ENCODE results near the gene DDX47.
"Not testable (repeated sequence)": the region's sequence is repeated elsewhere in the genome, so short reads cannot be mapped to it uniquely, and the experiment has no call there.

The DDX47 gene

DNA sequence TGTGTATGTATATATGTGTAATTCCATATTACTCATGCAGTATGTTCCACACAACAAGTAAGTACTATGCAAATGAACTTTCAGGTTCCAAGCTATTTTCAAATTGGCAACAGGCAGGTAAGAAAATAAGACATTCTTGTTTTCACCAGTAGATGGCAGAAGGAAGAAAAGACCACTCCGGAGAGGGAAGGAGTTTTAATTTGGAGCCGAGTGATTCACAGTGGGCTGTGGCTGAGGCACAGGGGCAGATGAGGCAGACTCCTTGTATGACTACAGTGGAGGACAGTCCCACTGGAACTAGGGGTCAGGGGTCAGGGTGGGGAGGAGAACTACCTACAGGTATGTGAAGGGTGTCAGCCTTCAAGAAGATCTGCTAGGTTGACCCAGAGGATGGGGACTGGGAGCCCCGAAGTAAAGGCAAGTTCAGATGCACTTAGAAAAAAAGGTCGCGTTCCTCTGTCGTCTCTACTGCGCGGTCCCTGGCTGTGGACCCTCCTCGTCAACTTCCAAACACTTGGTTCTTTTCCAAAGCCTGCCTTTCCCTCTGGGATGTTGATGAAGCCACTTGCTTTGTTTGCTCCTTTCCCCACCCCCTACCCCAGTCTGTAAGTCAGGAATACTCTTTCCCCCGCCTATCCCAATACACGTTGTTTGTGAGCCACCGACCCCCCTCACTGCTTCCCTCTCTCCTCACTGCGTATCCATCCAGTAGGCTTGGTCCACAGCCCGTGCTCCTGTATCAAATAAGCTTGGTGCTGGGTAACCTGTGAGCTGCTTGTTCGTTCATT is 24.1 kb downstream of the DDX47 start:
- no peak overlapping the region for H3K4me3 ChIP-seq (ENCODE audit: low read depth, low read length)
- TF ChIP-seq, protein P1, sequence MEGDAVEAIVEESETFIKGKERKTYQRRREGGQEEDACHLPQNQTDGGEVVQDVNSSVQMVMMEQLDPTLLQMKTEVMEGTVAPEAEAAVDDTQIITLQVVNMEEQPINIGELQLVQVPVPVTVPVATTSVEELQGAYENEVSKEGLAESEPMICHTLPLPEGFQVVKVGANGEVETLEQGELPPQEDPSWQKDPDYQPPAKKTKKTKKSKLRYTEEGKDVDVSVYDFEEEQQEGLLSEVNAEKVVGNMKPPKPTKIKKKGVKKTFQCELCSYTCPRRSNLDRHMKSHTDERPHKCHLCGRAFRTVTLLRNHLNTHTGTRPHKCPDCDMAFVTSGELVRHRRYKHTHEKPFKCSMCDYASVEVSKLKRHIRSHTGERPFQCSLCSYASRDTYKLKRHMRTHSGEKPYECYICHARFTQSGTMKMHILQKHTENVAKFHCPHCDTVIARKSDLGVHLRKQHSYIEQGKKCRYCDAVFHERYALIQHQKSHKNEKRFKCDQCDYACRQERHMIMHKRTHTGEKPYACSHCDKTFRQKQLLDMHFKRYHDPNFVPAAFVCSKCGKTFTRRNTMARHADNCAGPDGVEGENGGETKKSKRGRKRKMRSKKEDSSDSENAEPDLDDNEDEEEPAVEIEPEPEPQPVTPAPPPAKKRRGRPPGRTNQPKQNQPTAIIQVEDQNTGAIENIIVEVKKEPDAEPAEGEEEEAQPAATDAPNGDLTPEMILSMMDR (IDR thresholded peaks at IDR 0.05; ENCODE audit: control insufficient read depth, extremely low read depth, insufficient read depth): peak; percentile 57
- DNase-seq (ENCODE audit: low read depth): no peak

DNA sequence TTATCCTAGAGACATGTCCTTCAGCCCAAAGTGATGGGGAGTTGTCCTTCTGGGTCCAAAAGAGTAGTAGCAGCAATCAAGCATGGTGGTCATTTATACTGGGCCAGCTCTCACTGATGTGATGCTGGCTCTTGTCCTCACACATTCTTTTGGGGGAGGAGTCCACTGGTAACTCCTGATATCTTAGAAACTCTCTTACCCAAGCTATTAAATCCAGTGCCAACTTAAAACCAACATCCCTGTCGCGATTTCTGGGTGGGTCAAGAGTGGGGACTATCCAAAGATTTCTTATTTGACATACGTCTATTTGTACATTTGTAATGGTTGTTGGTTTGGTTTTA is 24.6 kb downstream of the DDX47 start:
- no peak overlapping the region for H3K4me3 ChIP-seq (ENCODE audit: low read depth, low read length)
- DNase-seq (ENCODE audit: low read depth): no peak
- TF ChIP-seq, protein P1 (IDR thresholded peaks at IDR 0.05; ENCODE audit: control insufficient read depth, extremely low read depth, insufficient read depth): no peak

DNA sequence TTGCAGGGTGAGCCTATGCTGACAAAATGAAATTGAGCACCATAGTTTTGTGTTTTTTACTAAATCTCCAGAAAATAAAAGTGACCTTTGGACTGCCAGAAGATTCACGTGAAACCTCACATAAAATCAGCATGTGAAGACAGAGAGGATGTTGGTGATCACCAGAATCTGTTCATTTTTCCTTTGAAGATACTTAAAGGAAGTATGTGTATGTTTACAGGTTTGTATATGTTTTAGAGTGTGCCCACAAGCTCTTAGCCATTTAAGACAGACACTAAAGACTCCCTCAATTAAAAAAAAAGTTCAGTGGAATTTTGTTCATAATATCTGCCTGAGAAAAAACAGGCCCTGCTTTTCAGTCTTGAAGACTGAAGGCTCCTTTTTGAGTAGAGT is 25.9 kb downstream of the DDX47 start:
- DNase-seq (ENCODE audit: low read depth): no peak
- TF ChIP-seq, protein P1 (IDR thresholded peaks at IDR 0.05; ENCODE audit: control insufficient read depth, extremely low read depth, insufficient read depth): no peak
- H3K4me3 ChIP-seq (ENCODE audit: low read depth, low read length): no peak overlapping the region

DNA sequence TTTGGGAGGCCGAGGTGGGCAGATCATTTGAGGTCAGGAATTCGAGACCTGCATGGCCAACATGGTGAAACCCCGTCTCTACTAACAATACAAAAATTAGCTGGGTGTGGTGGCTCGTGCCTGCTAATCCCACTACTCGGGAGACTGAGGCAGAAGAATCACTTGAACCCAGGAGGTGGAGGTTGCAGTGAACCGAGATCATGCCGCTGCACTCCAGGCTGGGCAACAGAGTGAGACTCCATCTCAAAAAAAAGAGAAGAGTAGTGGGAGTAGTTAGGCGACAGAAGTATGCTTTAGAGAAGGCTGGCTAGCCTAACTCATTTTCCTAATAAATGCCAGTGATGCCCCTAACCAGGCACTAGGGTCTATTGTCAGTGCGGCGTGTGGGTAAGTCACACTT is 26.3 kb downstream of the DDX47 start:
- DNase-seq (ENCODE audit: low read depth); H3K4me3 ChIP-seq (ENCODE audit: low read depth, low read length): not testable (repeated sequence)

DNA sequence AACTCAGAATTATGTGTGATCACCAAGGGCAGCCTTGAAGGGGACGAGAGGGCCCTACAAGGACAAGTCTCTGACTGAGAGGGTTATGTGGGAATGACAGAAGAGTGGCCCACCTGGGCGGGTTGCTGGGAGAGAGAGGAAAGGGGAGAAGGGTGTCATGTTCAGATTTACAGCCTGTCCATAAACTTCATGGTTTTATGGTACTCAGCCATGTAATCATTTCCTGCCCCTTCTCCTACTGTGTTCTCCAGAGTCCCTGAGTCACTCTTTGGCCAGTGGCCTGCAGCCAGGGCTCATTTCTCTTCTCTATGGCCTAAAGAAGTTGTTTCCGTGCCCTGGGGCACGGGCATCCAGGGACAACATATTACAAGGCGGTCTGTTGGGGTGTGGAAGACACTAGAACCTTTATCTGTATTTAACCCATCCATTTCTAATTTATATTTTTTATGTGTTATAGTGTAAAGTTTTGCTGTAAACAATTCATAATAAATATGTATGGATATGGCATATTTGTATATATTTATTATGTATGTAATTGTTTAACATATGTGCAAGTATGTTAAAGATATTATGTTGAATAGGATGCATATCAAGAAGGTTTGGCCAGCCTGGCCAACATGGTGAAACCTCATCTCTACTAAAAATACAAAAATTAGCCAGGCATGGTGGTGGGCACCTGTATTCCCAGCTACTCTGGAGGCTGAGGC is 26.9 kb downstream of the DDX47 start:
- DNase-seq (ENCODE audit: low read depth): no peak
- TF ChIP-seq, protein P1 (IDR thresholded peaks at IDR 0.05; ENCODE audit: control insufficient read depth, extremely low read depth, insufficient read depth): no peak
- no peak overlapping the region for H3K4me3 ChIP-seq (ENCODE audit: low read depth, low read length)

DNA sequence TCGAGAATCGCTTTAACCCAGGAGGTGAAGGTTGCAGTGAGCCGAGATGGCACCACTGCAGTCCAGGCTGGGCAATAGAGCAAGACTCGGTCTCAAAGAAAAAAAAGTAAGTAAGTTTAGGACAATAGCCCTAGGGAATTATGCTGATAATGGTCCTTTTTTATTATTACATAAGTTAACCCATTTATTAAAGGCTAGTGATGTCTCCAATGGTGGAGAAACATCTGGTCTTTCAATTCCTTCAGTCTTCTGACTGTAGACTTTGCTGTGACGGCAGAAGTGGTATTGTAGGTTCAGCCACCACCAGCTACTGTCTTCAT is 27.4 kb downstream of the DDX47 start:
- TF ChIP-seq, protein P1 (IDR thresholded peaks at IDR 0.05; ENCODE audit: control insufficient read depth, extremely low read depth, insufficient read depth): no peak
- no peak overlapping the region for H3K4me3 ChIP-seq (ENCODE audit: low read depth, low read length)
- DNase-seq (ENCODE audit: low read depth): no peak

DNA sequence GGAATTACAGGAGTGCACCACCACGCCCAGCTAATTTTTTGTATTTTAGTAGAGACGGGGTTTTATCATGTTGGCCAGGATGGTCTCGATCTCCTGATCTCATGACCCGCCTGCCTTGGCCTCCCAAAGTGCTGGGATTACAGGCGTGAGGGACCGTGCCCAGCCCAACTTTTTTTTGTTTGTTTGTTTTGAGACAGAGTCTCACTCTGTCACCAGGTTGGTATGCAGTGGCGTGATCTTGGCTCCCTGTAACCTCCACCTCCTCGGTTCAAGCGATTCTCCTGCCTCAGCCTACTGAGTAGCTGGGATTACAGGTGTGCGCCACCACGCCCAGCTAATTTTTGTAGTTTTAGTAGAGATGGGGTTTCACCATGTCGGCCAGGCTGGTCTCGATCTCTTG is 28.3 kb downstream of the DDX47 start:
- not testable (repeated sequence) for DNase-seq (ENCODE audit: low read depth); H3K4me3 ChIP-seq (ENCODE audit: low read depth, low read length)

DNA sequence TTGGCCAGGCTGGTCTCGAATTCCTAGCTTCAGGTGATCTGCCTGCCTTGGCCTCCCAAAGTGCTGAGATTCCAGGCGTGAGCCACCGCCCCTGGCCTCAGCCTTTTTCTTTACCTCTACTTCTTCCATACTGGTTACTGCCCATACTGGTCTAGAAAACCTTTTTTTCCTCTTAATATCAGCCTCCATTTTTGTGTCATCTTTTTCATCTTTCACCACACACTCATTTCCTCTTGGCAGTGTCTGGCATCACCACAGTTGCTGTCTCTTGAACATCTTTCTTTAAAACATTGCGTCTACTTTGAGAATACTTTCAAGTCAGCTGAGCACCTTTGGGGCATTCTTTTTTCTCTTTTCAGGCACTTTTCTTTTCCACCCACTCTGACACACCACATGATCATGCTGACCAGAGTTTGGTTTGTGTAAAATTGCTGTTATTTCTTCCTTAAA is 32.7 kb downstream of the DDX47 start:
- no peak for DNase-seq (ENCODE audit: low read depth)
- TF ChIP-seq, protein P1 (IDR thresholded peaks at IDR 0.05; ENCODE audit: control insufficient read depth, extremely low read depth, insufficient read depth): no peak
- no peak overlapping the region for H3K4me3 ChIP-seq (ENCODE audit: low read depth, low read length)

DNA sequence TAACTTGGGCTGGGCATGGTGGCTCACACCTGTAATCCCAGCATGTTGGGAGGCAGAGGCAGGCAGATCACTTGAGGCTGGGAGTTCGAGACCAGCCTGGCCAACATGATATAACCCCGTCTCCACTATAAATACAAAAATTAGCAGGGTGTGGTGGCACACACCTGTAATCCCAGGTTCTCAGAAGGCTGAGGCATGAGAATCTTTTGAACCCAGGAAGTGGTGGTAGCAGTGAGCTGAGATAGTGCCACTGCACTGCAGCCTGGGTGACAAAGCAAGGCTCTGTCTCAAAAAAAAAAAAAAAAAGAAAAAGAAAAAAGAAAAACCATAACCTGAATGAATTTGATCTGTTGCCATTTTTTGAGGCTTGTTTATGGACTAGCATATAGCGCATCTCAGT is 33.6 kb downstream of the DDX47 start:
- not testable (repeated sequence) for H3K4me3 ChIP-seq (ENCODE audit: low read depth, low read length)

More for the DNA sequence above, 33.6 kb downstream of the DDX47 start:
- not testable (repeated sequence) for DNase-seq (ENCODE audit: low read depth)
